MM.1S (cell line): ENCODE measurements around the gene ZNF827.

Experiments used
- CTCF ChIP-seq: fragments of 300-600 bp; sonication (generic); IDR thresholded peaks from 2 replicates; pipeline ENCODE4 v1.5.1; 2016; ENCODE audit warnings: antibody characterized with exemption, low read length, mixed read lengths
- EZH2phosphoT487 ChIP-seq: fragments of 300-600 bp; sonication (generic); IDR thresholded peaks from 2 replicates; pipeline ENCODE4 v1.6.1; 2018; ENCODE audit warnings: antibody characterized with exemption, low read length

- TF ChIP-seq CTCF (no peak), EZH2phosphoT487 (no peak)
Measured at GRCh38 chr4:145954924-145955339, 16.3 kb upstream of the ZNF827 start.
